GM19468 (cell line): ENCODE measurements around the gene YBX3.
"Not testable (repeated sequence)": the region's sequence is repeated elsewhere in the genome, so short reads cannot be mapped to it uniquely, and the experiment has no call there.

Experiments used
- ATAC-seq: cut with Tn5 transposase; IDR thresholded peaks from one replicate; pipeline ENCODE4 v1.9.1; 2021; ENCODE audit warnings: mild to moderate bottlenecking, moderate library complexity, moderate number of reproducible peaks; ENCODE audit not compliant: unreplicated experiment; ENCODE audit errors: extremely low read depth

YBX3 gene

DNA sequence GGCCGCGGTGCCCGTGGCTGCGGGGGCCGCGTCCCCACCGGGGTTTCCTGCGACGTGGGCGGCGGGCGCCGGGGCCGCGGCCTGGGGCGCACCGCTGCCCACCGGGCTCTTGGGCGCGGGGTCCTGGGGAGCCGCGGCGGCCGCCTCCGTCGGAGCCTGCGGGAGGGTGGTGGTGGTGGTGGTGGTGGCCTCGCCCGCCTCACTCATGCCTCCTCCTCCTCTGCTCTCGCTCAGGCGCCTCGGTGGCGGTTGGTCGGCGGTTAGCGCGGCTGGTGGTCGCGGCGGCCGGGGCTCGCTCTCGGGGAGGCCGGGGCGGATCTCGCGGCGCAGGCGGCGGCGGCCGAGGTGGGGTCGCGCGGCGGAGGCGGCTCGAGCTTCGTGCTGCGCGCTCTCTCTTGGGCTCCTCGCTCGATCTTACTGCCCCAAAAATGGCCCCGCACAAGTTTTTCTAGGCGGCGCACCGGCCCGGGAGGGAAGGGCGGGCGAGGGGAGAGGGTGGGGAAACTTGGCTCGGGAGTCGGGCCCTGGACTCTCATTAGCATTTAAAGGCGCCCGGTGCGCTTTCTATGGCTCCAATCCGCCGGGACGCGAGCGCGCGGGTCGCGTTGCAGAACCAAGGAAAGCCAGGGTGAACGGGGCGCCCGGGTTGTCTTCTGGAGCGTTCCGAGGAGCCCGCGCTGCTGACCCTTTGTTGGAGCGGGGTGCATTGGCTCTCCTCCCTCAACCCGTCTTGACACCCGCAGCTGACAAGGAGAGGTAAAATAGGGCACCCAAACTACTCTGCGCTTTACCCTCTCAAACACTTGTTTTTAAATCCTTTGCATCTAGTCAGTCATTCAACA is at the start of gene YBX3:
Gene YBX3 (minus strand): TSS at position 419 of the 842 bp plus-strand sequence. CDS start 212 bp downstream, at position 207.
- no peak for ATAC-seq

DNA sequence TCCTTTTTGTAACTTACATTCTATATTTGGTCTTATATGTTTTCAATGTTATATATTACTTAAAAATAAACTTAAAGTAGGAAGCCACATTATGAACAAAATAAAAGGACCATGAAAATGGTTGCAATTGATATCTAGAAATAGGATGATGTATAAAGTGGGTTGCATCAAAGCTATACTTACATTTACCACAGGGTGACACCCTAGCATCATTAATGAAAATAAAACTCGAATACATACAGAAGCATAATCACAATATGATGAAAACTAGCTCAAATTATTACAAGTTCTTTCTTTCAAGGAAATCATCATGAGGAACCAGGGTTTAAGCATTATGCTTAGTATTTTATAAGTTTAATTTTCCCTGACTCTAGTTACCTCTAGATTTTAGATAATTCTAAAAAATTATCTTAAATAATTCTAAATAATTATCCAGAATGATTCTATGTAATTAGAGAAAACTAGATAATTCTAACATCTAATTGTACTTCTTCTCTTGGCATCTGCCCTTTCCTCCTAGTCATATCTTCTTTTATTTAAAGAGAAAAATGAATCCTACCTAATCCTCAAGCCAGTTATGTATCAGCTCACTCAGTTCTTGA is 48.1 kb upstream of the YBX3 start:
- no peak for ATAC-seq

DNA sequence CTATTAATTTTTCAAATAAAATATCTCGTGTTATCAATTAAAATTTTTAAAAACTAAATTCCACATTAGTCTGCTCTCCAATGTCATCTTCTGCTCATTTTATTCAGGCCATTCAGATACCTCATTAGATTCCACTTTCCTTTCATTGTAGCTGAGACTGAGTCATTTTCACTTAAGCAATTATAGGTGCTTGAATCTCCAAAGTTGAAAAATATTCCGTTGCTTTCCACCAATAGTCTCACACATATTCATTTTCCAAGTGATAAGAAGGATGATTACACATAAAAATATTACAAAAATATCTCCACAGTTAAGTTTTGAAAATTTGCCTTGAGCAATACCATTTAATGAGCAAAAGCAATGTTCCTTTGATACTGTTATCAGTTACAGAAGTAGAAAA is 36.5 kb upstream of the YBX3 start:
- ATAC-seq, result no peak

DNA sequence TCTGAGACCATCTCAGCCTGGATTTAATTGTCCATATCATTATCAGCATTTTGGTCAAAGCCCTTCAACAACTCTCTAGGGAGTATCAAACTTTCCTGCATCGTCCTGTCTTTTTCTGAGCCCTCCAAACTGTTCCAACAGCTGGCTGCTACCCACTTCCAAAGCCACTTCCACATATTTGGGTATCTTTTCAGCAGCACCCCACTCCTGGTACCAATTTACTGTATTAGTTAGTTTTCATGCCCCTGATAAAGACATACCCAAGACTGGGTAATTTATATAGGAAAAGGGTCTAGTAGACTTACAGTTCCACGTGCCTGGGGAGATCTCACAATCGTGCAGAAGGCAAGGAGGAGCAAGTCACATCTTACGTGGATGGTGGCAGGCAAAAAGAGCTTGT is 33.1 kb upstream of the YBX3 start:
- no peak for ATAC-seq

DNA sequence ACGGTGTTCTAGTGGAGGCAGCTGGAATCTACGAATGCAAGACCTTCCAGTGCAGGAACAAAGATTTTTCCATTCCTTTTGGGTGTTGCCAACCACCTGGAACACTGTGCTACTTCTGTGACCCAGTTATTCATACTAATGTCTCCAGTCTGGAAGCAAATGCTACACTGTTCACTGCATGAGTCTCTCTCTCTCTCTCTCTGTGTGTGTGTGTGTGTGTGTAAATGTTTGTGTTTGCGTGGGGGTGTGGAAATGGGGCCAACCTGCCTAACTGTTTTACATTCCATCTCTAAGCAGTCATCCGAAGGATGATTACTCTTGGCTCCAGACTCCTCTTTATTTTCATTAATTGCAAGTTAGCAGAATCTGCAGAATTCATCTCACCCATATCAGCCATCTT is 29.9 kb upstream of the YBX3 start:
- no peak for ATAC-seq

DNA sequence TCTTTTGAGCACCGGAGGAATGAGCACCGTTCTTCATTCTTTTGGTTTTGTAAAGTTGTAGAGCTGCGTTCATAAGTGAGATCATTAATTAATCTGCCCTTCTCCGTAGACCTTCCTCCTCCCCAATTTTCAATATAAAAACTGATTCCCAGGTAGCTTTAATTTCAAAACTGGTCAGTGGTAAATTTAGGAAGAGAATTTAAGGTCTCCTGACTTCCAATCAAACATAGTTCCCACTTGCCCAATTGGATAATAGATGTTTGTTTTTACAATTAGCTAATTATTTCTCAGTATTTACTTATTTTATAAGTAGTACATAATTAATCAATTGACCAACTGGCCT is 27.2 kb upstream of the YBX3 start:
- no peak for ATAC-seq

DNA sequence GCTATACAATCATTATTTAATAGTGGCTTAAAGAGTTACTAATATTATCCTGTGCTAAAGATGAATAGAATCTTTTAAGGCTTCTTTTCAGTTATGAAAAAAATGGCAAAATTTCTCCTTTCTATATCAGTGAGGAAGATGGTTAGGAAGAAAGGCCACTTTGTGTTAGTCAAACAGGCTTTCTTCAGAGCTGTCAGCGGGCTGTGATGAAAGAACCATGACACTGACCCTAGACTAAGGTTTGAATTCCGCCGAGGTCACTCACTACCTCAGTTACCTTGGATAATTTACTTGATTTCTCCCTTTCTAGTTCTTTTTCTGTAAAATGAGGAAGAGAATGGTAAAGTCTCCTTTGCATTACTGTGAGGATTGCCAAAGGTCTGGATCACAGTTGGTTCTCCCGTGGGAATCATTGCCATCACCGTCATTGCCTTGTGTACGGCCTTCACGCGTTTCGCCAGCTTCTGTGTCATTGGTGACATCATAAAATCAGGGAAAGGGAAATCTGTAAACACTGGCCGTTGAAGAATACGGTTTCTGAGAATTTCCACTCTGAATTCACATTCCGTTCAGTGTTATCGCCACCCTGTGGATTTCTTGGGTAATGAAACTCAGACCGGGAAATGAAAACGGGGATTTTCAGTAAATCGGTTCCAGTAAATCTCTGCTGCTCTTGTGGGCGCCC is 26.7 kb upstream of the YBX3 start:
- peak; percentile 74 for ATAC-seq

DNA sequence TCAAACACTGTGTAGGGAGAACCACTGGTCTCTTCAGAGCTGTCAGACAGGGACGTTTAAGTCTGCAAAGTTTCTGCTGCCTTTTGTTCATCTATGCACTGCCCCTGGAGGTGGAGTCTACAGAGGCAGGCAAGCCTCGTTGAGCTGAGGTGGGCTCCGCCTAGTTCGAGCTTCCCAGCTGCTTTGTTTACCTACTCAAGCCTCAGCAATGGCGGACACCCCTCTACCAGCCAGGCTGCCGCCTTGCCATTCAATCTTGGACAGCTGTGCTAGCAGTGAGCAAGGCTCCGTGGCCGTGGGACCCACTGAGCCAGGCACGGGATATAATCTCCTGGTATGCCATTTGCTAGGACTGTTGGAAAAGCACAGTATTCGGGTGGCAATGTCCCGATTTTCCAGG is 24.6 kb upstream of the YBX3 start:
- no peak for ATAC-seq

DNA sequence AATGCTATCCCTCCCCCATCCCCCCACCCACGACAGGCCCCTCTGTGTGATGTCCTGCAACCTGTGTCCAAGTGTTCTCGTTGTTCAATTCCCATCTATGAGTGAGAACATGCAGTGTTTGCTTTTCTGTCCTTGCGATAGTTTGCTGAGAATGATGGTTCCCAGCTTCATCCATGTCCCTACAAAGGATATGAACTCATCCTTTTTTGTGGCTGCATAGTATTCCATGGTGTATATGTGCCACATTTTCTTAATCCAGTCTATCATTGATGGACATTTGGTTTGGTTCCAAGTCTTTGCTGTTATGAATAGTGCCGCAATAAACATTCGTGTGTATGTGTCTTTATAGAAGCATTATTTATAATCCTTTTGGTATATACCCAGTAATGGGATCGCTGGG is 20.3 kb upstream of the YBX3 start:
- ATAC-seq, result not testable (repeated sequence)

DNA sequence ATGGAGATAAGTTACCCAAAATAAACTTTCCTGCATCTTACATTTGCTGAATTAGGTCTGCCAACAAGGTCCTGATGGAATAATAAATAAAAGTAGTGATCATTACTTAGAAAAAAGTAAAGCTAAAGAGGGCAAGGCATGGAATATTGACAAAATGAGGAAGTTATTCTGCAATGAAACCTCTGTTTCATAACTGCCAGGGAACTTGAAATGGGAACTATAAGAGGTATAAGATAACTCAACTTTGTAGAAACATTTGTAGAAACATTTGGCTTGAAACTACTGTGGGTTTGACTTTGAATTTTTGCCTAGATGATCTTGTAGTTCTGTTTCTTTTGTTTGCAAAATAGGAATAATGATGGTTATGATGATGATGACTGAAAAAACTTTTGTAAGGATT is 18.7 kb upstream of the YBX3 start:
- no peak for ATAC-seq

DNA sequence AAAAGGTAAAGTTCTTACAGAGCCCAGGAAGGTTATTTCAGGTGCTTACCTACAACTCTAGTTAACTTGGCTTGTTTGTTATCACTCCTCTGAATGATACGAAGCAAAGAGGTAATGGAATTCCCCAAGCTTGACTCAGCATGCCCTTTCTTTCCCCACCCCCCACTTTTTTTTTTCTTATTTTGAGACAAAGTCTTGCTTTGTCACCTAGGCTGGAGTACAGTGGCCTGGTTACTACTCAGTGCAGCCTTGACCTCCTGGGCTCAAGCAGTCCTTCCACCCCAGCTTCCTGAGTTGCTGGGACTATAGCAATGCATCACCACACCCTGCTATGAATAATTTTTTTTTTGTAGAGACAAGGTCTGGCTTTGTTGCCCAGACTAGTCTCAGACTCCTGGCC is 17.1 kb upstream of the YBX3 start:
- ATAC-seq, result no peak

DNA sequence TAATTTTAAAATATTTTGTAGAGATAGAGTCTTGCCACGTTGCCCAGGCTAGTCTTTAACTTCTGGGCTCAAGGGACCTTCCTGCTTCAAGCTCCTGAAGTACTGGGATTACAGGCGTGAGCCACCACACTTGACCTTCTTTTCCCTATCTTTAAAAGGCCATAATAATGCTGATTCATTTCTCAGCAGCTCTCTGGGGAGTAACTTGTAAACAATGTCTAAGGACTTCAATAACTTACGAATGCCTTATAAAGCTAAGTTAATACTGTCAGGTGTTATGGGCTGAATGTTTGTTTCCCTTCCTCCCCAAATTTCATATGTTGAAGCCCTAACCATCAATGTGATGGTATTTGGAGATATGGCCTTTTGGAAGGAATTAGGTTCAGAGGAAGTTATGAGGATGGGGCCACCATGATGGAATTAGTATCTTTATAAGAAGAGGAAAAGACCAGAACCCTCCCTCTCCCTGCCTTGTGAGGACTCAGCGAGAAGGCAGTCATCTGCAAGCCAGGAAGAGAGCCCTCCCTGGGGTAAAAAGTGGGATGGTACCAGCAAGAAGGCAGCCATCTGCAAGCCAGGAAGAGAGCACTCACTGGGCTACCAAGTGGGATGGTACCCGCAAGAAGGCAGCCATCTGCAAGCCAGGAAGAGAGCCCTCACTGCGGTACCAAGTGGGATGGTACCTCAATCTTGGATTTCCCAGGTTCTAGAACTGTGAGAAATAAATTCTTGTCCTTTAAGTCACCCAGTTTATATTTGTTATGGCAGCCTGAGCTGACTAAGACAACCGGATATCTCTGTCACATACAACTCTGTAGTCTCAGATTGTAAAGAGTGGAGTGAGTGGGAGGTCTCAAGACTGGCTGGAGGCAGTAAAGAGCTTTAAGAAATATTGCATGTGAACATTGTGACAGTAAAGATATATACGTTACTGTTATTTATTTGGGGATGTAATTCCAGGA is 16.3 kb upstream of the YBX3 start:
- ATAC-seq, result no peak

DNA sequence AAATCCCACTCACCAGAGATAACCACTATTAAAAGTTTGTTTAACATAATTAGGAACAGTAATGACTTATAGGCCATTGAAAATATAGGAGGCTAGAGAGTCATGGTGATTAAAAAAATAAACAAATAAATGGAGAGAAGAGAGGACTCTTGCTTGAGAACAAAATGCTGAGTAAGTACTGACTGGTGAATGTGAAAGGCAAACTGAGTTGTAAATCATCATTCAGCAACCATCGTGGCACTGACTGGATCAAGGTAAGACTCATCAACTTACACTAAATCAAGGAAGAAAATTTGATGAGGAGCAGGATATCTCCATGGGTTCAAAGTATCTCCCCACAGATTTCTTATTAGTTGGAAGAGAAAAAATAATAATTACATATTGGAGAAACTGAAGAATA is 14.1 kb upstream of the YBX3 start:
- no peak for ATAC-seq

DNA sequence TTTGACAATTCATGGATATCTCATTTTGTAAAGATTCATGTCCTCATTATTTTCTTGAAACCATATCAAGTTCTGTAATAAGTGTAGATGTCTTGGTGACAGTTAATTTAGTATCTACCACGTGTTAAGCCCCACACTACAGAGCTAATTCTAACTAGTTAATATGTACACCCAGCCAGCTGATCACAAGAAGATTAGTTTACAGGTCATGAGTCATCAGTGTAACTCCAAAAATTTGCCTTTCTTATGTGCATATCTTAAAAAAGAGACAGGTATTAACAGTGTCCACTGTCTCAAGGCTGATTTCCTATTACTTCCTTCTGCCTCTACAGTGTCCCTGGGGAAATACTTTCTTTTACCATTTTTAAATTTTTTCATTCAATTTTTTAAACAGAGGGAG is 13.3 kb upstream of the YBX3 start:
- ATAC-seq, result no peak

DNA sequence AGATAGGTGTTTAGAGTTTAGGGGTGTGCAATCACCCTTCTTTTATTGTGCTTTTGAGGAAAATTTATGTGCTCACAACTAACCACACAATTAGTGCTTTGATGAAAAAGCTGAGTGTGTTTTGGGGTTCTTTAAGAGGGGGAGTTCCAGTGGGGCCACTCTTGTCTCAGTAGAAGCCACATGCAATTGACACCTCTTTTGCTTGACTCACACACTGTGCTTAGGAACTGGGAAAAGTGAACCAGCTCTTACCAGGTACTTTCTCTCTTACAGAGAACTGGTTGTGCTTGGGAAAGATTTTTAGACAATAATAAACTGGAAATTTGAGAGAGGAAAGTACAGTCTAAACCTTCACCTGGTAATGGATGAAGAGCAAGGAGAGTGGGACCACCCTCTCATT is 12.3 kb upstream of the YBX3 start:
- no peak for ATAC-seq

DNA sequence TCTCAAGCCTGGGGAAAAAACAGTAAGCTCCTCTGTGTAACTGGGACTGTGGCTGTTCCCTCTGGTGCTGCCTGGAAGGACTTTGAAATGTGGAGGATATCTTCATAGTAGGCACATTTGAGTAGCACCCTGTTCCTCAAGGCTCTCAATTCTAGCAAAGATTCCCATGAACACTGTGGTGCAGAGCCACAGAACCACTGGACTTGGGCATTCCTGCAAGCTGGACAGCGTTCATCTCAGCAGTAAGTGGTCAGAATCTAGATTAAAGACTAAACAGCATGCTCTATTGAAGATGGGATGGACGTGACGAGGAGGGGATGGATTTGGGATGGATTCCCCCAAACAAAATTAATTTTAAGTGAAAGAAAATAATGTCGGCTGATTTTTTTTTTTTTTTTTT is 9.4 kb upstream of the YBX3 start:
- no peak for ATAC-seq

DNA sequence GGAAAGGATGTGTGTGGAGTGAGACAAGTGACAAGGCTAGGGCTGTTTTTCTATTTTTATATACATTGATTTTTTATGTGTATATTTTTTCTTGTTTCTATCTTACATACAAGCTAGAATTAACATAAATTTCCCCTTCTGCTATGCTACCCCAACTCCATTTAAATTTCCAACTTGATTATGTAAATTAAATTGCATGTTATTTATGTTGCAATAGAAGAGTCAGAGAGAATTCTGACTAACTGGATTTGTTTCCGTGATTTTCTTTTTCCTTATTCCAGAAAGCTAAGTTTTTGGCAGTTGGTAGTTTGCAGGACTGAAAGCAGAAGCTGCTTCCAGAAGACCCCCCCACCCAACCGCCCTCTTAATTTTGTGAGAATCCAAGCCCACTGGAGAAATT is 8.9 kb upstream of the YBX3 start:
- no peak for ATAC-seq

DNA sequence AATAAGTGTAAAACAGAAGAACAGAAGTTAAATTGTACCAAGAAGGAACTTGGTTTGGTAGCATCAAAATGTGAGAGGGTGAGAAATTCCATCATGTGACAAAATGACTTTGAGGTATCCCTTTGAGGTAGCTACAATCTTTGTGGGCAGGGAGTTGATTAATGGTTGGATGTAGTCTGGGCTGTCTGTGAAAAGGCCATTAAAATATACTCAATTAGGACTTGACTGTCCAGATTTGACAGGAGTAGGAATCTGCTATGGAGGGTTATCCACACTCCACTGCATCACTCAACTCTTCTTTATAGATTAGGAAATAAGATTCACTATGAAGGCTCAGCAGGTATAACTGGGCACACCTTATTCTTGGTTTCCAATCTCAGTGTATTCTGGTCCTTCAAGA is 7.4 kb upstream of the YBX3 start:
- ATAC-seq, result no peak

DNA sequence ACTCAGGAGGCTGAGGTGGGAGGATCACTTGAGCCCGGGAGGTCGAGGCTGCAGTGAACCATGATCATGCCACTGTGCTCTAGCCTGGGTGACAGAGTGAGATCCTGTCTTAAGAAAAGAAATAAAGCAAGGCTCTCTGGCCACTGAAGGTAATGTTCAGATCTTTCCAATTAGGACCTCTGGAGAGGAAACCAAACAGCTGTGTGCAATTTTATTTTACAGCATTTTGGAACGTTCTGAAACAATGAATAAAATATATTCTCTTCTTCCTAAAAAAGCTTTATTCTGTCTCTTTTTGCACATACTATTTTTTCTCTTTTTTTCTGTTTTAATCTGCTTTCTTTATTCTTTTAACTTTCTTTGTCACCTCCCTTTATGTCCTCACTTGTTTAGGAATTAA is 5.0 kb upstream of the YBX3 start:
- no peak for ATAC-seq

DNA sequence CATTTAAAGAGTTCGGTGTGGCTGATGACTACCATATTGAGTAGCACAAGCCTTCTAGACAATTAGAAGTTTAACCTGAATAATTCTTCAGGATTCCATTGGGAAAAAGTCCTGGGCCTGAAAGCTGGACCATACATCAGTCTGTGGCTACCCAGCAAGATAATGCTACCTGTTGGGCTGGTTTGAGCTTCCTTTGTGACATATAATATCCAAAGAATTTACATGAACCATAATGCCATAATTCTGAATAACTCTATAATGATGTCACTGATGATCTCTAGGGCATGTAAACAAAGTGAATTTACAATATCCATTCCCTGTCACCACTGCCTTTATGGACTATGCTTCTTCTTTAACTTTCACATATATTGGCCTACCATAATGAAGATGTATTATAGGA is 3.8 kb upstream of the YBX3 start:
- no peak for ATAC-seq
